Tibial nerve (tissue), 4 donors: ENCODE measurements around the gene ATF7. TPM values are rescaled to one million over a fixed set of nuclear protein-coding genes. Genes with fewer than 3 reads are reported as not detected.

Experiments used
- DNase-seq, 2 donors: peaks; one replicate each; pipeline ENCODE4 v3.0.0-alpha.2; 2019; ENCODE audit warnings: low spot score in 2 of 2
- H3K27ac ChIP-seq, 4 donors: fragments of 200-600 bp; sonication (generic) in 3 of 4; one replicate each; pipeline ENCODE4 v1.5.1; 2017 to 2019; ENCODE audit warnings: mild to moderate bottlenecking in 1 of 4
- H3K27me3 ChIP-seq, 2 donors: fragments of 200-600 bp; sonication (generic) in 1 of 2; one replicate each; pipeline versions ENCODE4 v1.5.1 to v1.6.0; 2017 to 2019
- H3K36me3 ChIP-seq, 3 donors: fragments of 200-600 bp; sonication (generic); one replicate each; pipeline ENCODE4 v1.5.1; 2018 to 2019
- H3K4me1 ChIP-seq, 4 donors: fragments of 200-600 bp; sonication (generic) in 3 of 4; one replicate each; pipeline ENCODE4 v1.5.1; 2017 to 2019
- H3K4me3 ChIP-seq, 4 donors: fragments of 200-600 bp; sonication (generic) in 3 of 4; one replicate each; pipeline ENCODE4 v1.5.1; 2017 to 2019; ENCODE audit warnings: mild to moderate bottlenecking in 1 of 4, moderate library complexity in 1 of 4
- H3K9me3 ChIP-seq, 4 donors: fragments of 200-600 bp; sonication (generic) in 3 of 4; one replicate each; pipeline ENCODE4 v1.5.1; 2017 to 2019
- CTCF ChIP-seq, 5 experiments: fragments of 200-600 bp in 3 of 5; fragments of 450-650 bp in 2 of 5; sonication (generic) in 3 of 5; IDR thresholded peaks; one replicate each; pipeline ENCODE4 v1.5.1; 2016 to 2019; ENCODE audit warnings: antibody characterized with exemption in 5 of 5, mild to moderate bottlenecking in 3 of 5, moderate library complexity in 2 of 5
- EP300 ChIP-seq, 2 donors: sonication (generic); formaldehyde crosslinking; IDR thresholded peaks; one replicate each; pipeline ENCODE4 v1.6.1; 2017; ENCODE audit warnings: antibody characterized with exemption in 2 of 2, mild to moderate bottlenecking in 1 of 2
- POLR2A ChIP-seq, 2 donors: fragments of 450-650 bp; IDR thresholded peaks; one replicate each; pipeline ENCODE4 v1.6.1; 2017; ENCODE audit warnings: antibody characterized with exemption in 2 of 2, mild to moderate bottlenecking in 2 of 2, moderate library complexity in 2 of 2
- WGBS, 2 donors: methylation state at CpG; one replicate each; pipeline ENCODE4 v1.1.5; 2018; 5-methylcytosine and 5-hydroxymethylcytosine counted together
- total RNA-seq, 4 donors: library from RNA; depleted of rRNA; stranded (reverse); fragments of >200 nt; gene quantifications; one replicate each; pipeline ENCODE4 v1.1.0, GENCODE V29; 2016

Gene ATF7
- total RNA-seq, 4 donors from 2014 or later = 30.1 to 47.9 (median 34.4) TPM

- peaks cover 0 to 73% (median 21%) of the 10 kb centered on the region in 4 donors for H3K4me1 ChIP-seq
Observed at GRCh38 chr12:53474077-53474476, 152.1 kb downstream of the ATF7 start.

GRCh38 chr12:53472056-53472582 is 154.1 kb downstream of the ATF7 start:
- Histone ChIP-seq H3K4me1 (peaks cover 0 to 58% (median 15%) of the 10 kb centered on the region in 4 donors), H3K27ac (no peak overlapping the region), H3K9me3 (no peaks in the 10 kb centered on the region), H3K36me3 (peaks cover 5 to 99% (median 47%) of the 10 kb centered on the region in 3 donors), H3K4me3 (no peak overlapping the region), H3K27me3 (no peaks in the 10 kb centered on the region)
- 69 to 86% methylated on average over 1 of the region's 1 CpG for WGBS, 2 donors
- TF ChIP-seq EP300 (IDR thresholded peaks at IDR 0.05) (no peak), POLR2A (IDR thresholded peaks at IDR 0.05) (no peak), CTCF (IDR thresholded peaks at IDR 0.05) (no peak)
- no peak for DNase-seq

More at GRCh38 chr12:53474077-53474476, 152.1 kb downstream of the ATF7 start:
- H3K4me3 ChIP-seq = no peak overlapping the region
- H3K27me3 ChIP-seq = no peaks in the 10 kb centered on the region
- DNase-seq = no peak
- 61 to 69% methylated on average over 2 of the region's 2 CpGs for WGBS, 2 donors
- H3K36me3 ChIP-seq = peaks cover 3 to 95% (median 46%) of the 10 kb centered on the region in 3 donors
- H3K9me3 ChIP-seq = no peaks in the 10 kb centered on the region
- TF ChIP-seq POLR2A (IDR thresholded peaks at IDR 0.05) (no peak), CTCF (IDR thresholded peaks at IDR 0.05) (no peak), EP300 (IDR thresholded peaks at IDR 0.05) (no peak)
- peak overlapping the region in 1 of 4 donors; percentile 50 for H3K27ac ChIP-seq

GRCh38 chr12:53468282-53468681 is 157.9 kb downstream of the ATF7 start:
- Histone ChIP-seq H3K4me3 (no peak overlapping the region), H3K36me3 (peaks cover 5 to 100% (median 66%) of the 10 kb centered on the region in 3 donors), H3K27ac (no peak overlapping the region), H3K27me3 (no peaks in the 10 kb centered on the region), H3K4me1 (peaks cover 0 to 48% (median 1%) of the 10 kb centered on the region in 4 donors), H3K9me3 (no peaks in the 10 kb centered on the region)
- DNase-seq = no peak
- no peak for TF ChIP-seq POLR2A (IDR thresholded peaks at IDR 0.05)
- TF ChIP-seq CTCF (IDR thresholded peaks at IDR 0.05) = no peak
- TF ChIP-seq EP300 (IDR thresholded peaks at IDR 0.05) = no peak
- 58 to 80% methylated on average over 1 of the region's 1 CpG for WGBS, 2 donors

GRCh38 chr12:53467880-53468279 is 158.3 kb downstream of the ATF7 start:
- H3K9me3 ChIP-seq = no peaks in the 10 kb centered on the region
- H3K36me3 ChIP-seq = peaks cover 5 to 100% (median 70%) of the 10 kb centered on the region in 3 donors
- DNase-seq = no peak
- peaks cover 0 to 48% (median 0%) of the 10 kb centered on the region in 4 donors for H3K4me1 ChIP-seq
- H3K27me3 ChIP-seq = no peaks in the 10 kb centered on the region
- H3K4me3 ChIP-seq = no peak overlapping the region
- WGBS, 2 donors = 79 to 88% methylated on average over 2 of the region's 2 CpGs
- TF ChIP-seq EP300 (IDR thresholded peaks at IDR 0.05) = no peak
- no peak for TF ChIP-seq POLR2A (IDR thresholded peaks at IDR 0.05)
- no peak for TF ChIP-seq CTCF (IDR thresholded peaks at IDR 0.05)
- no peak overlapping the region for H3K27ac ChIP-seq

GRCh38 chr12:53467082-53467481 is 159.1 kb downstream of the ATF7 start:
- peaks cover 0 to 48% (median 0%) of the 10 kb centered on the region in 4 donors for H3K4me1 ChIP-seq
- H3K4me3 ChIP-seq = no peak overlapping the region
- no peak for DNase-seq
- WGBS, 2 donors = 68 to 70% methylated on average over 5 of the region's 5 CpGs
- peaks cover 12 to 100% (median 76%) of the 10 kb centered on the region in 3 donors for H3K36me3 ChIP-seq
- no peaks in the 10 kb centered on the region for H3K27me3 ChIP-seq
- TF ChIP-seq EP300 (IDR thresholded peaks at IDR 0.05) (no peak), POLR2A (IDR thresholded peaks at IDR 0.05) (no peak), CTCF (IDR thresholded peaks at IDR 0.05) (no peak)
- no peaks in the 10 kb centered on the region for H3K9me3 ChIP-seq
- H3K27ac ChIP-seq = no peak overlapping the region
